ENCODE results near the gene RASL10A.
"Not testable (repeated sequence)": the region's sequence is repeated elsewhere in the genome, so short reads cannot be mapped to it uniquely, and the experiment has no call there.

Gene RASL10A, protein sequence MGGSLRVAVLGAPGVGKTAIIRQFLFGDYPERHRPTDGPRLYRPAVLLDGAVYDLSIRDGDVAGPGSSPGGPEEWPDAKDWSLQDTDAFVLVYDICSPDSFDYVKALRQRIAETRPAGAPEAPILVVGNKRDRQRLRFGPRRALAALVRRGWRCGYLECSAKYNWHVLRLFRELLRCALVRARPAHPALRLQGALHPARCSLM

DNA sequence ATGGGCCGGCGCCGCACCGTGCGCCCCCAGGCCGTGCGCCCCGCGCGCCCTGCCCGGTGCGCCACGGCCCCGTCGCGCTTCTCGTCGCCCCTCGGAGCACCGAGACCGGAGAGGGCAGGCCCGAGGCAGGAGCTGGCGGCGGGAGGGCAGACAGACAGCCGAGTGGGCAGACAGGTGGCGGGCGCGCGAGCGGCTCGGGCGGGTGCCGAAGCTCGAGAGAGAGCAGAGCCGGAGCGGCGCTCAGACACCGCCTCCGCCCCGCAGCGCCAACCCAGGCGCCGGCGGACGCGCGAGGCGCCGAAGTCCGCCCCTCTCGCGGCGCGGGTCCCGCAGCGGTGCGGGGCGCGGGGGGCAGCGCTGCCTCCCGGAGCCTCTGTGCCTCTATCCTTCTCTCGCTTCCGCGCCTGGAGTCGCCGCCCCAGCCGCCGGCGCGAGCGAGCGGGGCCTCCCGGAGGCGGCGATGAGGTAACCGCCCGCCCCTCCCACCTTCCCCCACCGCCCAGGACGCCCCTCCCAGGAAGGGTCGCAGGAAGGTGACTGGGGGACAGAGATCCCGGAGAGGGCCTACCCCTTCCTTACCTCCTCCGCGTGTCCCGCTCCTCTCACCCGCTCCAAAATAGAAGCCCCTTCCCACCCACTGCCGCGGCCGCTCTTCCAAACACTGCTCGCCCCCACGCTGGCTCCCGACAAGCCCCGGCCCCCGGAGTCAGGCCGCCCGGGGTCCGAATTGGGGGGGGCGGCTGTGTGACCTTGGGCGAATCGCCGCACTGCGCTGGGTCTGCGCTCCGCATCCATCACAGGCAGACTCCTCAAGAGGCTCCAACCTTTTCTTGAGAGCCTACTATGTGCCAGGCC, at the start of gene RASL10A:
RASL10A (minus strand) TSS at position 412 of the 855 bp plus-strand sequence. CDS start 451 bp downstream, outside the sequence.
- no peak for FAIRE-seq

DNA sequence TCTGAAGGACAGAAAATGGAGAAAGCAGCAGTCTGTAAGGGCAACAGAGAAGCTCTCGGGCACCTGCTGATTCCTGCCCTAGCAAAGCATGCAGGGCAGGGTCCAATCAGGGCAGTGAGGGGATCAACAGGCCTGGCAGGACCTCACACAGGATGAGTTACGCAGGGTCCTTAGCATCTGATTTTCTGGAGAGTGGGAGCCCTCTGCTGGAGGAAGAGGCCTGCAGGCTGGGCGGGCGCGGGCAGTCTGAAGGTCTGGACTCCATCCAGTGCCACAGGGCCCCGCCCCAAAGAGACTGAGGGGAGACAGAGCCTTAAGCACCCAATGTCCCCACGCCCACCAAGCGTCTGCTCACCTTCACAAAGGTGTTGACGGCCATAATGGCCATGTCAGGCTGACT, 44.0 kb upstream of the RASL10A start:
- no peak for FAIRE-seq

DNA sequence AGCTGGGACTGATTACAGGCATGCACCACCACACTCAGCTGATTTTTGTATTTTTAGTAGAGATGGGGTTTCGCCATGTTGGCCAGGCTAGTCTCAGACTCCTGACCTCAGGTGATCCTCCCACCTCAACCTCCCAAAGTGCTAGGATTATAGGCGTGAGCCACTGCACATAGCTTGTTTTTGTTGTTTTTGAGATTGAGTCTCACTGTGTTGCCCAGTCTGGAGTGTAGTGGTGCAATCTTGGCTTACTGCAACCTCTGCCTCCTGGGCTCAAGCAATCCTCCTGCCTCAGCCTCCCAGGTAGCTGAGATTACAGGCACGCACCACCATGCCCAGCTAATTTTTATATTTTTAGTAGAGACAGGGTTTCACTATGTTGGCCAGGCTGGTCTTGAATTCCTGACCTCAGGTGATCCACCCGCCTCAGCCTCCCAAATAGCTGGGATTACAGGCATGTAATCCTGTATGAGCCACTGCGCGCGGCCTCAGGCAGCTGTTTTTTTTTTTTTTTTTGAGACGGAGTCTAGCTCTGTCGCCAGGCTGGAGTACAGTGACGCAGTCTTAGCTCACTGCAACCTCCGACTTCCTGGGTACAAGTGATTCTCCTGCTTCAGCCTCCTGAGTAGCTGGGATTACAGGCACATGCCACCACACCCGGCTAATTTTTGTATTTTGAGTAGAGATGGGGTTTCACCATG, 41.8 kb upstream of the RASL10A start:
- FAIRE-seq: not testable (repeated sequence)

DNA sequence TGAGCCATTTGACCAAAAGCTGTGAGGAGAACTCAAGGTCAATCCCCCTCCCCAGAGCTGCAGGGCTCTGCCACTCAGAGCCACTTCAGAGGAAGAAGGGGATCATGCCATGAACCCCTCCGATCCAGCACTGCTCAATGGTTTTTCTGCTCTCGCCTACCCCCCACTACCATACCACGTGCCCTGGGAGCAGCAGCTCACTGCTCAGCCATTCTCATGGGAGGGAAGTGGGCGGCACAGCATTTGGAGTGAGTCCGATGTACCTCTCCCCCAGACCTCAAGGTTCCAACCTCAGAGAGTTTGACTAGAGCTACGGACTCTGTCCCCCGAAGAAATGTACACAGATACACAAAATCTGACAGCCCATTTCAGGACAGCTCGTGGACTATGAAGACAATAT, 38.4 kb upstream of the RASL10A start:
- no peak for FAIRE-seq

DNA sequence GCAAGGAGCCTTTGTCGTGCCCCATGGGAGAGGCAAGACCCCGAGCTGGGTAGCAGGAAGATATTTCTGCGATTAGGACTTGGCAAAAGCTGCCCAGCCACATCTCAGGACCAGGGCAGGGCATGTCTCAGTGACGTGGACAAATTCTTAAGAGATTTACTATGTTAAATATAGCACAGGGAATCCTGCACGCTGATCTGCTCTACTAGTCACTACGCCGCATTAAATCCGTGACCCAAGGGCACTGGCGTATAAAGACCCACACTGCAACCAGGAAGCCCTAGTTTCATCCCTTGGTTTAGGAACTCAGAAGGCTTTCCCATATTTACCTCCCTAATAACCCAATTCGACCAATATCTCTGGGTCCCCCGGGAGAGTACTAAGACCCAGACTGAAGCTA, 37.8 kb upstream of the RASL10A start:
- FAIRE-seq: no peak

DNA sequence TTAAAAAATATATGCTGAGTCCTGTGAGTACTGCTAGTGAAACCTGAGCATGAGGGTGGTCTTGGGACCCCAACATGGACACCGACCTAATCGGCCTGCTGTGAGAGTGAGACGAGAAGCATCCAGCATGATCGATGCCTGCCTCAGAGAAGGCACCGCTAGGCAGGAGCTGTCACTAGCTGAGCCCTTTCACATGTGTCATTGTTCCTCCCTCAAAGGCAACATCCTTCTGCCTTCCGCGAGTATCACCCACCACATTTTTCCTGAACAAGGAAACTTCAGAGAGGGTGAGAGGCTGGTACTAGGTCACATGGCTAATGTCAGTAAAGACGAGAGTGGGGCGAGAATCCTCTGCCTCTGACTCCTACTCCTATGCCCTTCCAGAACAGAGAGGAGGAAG, 37.3 kb upstream of the RASL10A start:
- no peak for FAIRE-seq

DNA sequence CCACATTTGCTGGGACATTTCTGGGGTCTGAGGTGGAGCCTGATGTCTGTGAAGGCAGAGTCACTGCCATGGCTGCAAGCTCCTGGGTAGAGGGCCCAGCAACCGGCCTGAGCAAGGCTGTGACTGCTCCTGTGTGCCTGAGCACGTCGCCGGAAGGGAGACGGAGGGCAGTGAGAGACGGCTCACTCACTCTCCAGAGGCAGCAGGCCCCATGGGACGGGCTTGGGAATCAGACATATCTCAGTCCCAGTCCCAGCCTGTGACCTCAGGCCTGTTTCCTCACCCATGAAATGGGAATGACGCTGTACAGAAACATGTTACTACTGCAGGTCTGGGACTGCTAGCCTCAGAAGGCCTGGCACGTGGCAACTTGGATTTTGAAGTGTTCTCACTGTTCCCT, 36.4 kb upstream of the RASL10A start:
- no peak for FAIRE-seq

DNA sequence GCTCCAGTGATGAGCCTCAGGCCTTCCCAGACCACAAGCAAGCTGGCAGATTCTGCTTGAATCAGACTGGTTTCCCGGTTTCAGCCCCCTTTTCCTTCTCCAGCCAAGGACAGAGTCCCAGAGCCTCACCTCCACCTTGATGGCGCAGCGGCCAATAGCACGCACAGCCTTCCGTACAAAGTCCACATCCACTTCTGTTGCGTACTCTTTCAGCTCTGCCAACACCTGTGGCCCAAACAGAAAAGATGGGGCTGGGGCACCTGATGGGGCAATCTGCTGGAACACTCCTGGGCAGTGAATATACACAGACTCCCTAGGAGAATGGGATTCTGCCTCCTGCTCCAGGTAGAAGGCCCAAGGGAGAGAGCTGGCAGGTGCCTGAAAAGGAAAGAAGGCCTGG, 35.5 kb upstream of the RASL10A start:
- FAIRE-seq: no peak

DNA sequence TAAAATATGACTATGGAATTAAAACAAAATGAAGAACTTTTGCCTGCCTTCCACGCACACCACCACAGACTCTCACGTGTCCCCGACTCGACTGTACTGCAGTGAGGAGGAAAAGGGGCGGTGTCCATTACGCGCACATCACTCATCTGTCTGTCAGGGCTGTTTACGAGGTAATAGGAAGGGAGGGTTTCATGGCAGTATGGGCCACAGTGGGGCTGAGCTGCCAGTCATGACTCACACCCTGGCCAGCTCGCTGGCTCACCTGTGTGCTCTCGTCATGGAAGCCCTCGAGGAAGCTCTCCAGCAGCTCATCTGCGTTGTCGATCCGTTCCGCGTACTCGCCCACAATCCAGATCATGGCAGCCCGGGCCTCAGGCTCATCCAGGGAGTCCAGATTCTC, 33.5 kb upstream of the RASL10A start:
- FAIRE-seq: no peak

DNA sequence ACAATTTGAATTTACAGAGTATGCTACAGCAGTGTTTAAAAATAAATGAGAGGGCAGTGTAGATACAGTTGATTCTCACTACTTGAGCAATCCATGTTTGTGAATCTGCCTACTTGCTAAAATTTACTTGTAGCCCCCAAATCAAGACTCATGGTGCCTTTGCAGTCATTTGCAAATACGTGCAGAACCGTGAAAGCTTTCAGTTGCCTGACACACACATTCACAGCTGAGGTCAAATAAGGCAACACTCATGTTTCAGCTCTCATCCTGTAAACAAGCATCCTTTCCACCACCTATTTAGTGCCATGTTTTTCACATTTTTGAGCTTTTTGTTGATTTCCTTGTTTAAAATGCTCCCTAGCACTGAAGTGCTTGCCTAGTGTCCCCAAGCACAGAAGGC, 32.5 kb upstream of the RASL10A start:
- no peak for FAIRE-seq

DNA sequence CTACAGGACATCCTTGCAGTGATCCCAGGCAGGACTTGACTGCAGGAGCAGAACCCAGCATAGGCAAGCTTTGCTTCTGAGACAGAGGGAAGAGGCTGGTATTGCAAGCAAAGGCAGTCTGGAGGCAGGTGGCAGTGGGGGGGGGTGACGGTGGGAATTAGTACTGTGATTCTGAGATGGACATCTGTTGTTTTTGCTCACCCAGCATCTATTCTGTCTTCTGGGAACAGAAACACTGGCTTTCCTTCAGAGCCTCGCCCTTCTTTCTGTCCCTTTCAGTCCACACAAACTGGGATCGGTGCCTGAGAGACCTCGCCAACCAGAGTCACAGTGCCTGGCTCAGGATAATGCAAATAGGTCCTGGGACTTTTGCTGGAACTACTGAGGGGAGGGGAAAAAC, 31.2 kb upstream of the RASL10A start:
- FAIRE-seq: no peak

DNA sequence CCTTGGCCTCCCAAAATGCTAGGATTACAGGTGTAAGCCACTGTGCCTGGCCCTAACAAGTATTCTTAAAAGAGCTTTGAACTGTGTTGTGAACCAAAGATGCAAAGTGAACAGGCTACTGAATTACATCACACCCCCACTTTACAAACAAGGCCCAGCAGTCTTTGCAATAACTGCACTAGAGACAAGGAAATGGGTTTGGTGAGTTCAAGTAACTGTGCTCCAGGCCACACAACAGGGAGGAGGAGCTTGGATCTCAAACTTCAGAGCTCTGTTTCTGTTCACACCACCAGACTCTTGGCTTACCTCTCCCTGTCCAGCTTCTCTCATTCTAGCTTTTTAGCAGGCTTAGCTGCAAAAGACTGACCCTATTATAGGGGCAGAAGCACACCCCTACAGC, 30.4 kb upstream of the RASL10A start:
- no peak for FAIRE-seq

DNA sequence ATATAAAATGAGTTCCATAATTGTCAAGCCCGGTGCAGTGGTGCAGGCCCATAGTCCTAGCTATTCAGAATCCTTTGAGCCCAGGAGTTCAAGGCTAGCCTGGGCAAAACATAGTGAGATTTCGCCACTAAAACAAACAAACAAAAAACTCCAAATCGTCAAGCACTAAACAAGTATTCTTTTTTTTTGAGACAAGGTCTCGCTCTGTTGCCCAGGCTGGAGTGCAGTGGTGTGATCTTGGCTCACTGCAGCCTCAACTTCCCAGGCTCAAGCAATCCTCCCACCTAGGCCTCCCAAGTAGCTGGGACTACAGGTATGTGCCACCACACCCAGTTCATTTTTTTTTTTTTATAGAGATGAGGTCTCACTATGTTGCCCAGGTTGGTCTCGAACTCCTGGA, 29.4 kb upstream of the RASL10A start:
- FAIRE-seq: not testable (repeated sequence)

DNA sequence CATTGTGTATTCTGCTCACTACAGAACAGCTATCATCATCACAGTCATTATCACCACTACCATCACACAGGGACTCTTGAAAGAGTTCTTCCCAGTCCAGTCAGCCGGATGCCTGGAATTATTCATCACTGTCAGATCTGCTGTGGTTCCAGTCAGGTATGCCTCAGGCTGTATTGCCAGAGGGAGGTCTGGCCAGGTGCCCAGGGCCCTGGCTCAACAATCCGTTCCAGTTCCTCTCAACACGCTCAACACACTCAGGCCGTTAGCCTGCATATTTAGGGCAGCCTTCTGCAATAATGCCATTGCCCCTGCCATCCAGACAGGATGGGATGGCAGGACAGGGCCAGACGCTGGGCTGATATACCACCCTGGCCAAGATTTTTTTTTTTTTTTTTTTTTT, 28.6 kb upstream of the RASL10A start:
- FAIRE-seq: no peak

DNA sequence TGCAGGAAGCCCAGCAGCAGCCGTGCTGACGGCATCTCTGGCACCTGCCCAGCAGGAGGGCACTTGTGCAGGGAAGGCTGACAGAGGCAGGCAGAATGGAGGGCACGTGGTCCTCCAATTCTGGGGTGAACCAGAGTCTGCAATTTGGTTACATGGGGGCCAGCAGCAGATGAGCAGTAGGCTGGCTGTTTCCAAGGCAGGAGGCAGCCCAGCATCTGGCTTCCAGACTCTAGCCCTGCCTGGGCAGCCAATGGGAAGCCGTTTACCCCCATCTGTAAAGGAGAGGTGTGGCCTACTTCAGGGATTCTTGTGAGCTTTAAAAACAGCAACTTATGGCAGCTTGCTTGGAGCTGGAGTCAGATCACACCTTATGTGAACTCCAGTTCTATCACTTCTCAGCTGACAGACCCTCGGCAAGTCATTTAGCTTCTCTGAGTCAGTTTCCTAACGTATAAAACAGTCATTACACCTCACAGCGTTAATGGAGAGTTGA, 27.9 kb upstream of the RASL10A start:
- no peak for FAIRE-seq

DNA sequence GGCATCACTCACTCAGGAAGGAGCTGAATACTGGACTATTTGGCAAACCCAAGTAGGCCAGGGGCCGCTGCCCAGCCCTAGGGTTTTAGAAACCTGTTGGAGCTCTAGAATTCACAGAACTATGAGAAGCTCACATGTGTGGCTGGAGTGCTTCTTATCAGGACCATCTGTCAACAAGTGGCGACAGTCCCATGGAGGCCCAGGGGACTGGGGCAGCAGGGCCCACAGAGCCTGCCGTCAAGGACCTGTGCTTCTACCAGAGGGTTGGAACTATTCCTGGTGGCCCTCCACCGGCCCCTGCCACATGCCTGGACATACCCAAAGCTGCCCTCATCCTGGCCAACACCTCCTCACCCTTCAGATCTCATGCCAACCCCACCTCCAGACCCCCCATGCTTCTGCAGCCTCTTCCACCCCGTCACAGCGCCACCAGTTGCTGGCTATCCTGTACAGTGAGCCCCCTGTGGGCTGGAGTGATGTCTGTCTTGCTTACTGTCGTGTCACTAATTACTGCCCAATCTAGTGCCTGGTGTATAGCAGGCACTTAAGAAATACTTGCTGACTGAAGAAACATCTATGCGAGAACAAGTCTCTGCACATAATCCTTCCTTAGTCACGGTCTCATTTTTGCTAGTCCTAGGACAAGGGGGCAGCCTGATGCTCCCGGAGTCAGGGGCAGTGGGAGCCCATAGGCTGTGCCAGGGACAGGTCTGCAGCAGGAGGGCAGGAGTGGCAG, 27.2 kb upstream of the RASL10A start:
- no peak for FAIRE-seq

DNA sequence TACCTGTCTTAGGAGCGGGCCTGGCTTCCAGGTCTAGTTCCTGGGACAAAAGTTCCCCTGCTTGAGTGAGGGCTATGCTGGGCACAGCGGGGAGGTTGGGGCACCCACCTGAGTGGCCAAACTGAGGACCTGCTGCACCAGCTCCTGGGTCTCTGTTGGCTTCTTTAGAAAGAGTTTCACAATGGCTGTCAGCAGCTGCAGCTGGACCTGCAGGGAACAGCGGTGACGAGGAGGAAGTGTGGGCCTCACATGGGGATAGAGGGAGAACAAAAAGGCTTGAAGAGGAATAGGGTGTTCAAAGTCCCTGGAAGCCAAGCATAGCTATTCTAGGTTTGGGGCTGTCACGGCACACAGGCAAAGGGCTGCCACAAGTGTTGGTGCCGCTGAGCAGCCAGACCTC, 26.7 kb upstream of the RASL10A start:
- no peak for FAIRE-seq

DNA sequence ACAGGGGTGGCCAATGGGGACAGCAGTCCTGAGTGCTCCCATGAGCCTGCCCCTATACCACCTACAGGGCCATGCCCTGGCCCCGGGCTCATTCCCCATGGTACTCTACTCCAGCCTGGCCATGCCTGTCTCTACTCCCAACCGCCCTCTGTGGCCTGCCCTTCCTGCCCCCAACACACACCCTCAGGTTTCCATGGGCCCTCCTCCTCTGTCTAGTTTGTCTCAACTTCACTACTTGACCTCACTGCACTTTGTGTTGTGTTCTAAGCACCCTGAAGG, 26.3 kb upstream of the RASL10A start:
- no peak for FAIRE-seq

DNA sequence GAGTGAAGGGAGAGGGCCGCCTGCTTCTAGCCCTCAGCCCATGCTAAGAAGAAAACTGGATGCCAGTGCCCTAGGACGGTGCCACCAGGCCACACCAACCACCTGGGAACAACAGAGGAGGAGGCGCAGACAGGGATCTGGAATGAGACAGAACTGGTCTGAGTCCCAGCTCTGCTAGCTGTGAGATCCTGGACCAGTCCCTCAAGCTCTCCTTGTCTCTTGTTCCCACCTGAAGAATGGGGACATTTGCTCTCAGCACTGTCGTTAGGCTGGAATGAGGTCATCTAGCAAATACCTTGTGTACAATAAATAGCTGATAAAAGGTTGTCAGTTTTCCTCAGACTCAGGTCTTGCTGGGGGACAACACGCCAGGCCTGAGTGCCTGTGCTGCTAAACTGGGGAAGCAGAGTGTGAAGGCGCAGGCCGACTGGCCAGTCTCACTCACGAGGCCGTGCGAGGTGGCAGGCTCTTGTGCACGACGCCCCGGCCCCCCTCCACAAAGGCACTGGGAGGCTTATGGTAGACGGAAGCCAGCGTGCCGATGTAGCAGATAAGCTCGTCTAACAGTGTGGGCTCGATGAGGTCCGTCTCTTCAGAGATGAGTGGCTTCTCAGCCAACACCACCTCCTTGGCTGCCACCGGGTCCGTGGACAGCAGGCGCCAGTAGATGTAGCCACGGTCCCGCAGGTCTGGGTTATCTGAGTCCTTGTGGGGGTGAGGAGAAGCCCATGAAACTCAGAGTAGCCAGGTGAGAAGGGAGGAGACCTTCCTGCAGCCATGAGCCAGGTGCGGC, 25.8 kb upstream of the RASL10A start:
- FAIRE-seq: no peak

DNA sequence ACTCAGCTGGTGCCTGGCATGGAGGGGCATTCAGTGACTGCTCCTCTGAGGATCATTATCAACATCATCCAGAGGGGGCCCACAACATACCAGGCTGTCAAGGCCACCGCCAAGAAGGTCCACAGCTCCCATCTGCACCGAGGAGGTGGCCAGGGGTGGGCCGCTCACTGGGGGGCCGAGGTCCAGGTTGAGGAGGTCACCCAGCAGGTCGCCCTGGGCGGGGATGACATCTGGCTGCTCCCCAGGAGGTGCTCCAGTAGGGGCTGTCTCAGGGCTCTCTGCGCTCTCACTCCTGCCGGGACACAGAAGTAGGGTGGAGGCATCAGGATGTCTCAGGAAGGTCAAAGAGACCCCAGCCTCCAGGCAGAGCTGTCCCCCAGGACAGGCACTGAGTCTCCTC, 25.1 kb upstream of the RASL10A start:
- no peak for FAIRE-seq

DNA sequence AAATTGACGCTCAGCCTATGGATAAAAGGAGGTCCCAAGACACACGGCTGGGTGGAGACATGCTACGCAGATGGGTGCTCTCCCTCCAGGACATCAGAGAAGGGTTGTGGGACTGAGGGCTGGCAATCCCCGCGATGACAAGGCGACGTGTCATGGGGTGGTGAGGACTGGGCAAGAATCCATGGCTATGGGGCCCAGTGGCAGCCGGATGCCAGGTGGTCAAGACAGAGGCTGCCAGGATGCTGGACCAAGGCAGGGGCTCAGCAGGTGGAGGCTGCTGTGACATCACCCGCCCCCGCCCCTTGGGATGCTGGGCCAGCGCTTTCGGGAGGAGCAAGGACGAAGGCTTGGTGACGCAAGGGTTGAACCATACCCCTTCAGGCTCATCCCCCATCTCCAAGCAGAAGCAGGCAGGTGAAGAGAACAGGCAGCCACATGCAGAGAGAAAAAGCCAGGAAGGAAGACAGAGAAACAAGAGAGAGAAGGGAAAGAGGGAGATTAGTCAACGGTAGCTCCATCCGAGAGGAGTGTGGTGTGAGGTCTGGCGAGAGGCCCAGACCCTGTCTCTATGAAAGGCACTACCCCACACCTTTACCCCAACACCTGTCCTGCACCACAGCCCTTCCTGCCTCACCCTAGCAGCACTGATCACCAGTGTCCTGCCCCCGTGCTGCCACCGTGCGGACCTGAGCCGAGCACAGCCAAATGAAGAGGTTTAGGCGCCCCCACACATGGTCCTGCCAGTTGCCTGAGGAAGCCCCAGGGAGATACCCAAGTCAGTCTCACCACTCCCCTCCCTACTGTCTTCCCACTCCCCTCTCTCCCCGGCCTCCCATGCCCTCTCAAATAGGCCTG, 24.1 kb upstream of the RASL10A start:
- no peak for FAIRE-seq
